Natural killer cell (primary cell): ENCODE data around the gene LMX1A. TPM values are rescaled to one million over a fixed set of nuclear protein-coding genes. Genes with fewer than 3 reads are reported as not detected.

ENCODE experiments used
- ATAC-seq, 3 donors: fragments of 150-1000 bp in 2 of 3; fragments of 200-7000 bp in 1 of 3; cut with Tn5 transposase; 1 replicate in 1 of 3; 2 replicates in 2 of 3; pipeline ENCODE4 v1.10.0; 2021; ENCODE audit warnings: mild to moderate bottlenecking in 2 of 3, moderate library complexity in 2 of 3
- DNase-seq, 2 donors: peaks; one replicate each; pipeline versions ENCODE4 v3.0.0 to v3.0.0-alpha.2; 2013 to 2021; ENCODE audit warnings: mixed read lengths in 1 of 2
- H3K27ac ChIP-seq: one replicate; pipeline ENCODE4 v1.5.1; 2013; ENCODE audit warnings: mild to moderate bottlenecking, low read length
- H3K27me3 ChIP-seq: one replicate; pipeline ENCODE4 v1.6.1; 2013; ENCODE audit warnings: low read length; ENCODE audit not compliant: control insufficient read depth, insufficient read depth
- H3K36me3 ChIP-seq: one replicate; pipeline ENCODE4 v1.6.1; 2013; ENCODE audit warnings: low read length; ENCODE audit not compliant: control insufficient read depth, insufficient read depth
- H3K4me1 ChIP-seq: one replicate; pipeline ENCODE4 v1.6.1; 2013; ENCODE audit warnings: low read length; ENCODE audit not compliant: control insufficient read depth, insufficient read depth
- H3K4me3 ChIP-seq: one replicate; pipeline ENCODE4 v1.5.1; 2013; ENCODE audit warnings: low read length
- H3K9me3 ChIP-seq: one replicate; pipeline ENCODE4 v1.6.1; 2013; ENCODE audit warnings: low read length; ENCODE audit not compliant: control insufficient read depth, insufficient read depth
- H3K27ac Mint-ChIP-seq, 2 donors: one replicate each; pipeline ENCODE4 v1.8.0; 2022; ENCODE audit warnings: mild to moderate bottlenecking in 2 of 2, mixed read lengths in 2 of 2, moderate library complexity in 1 of 2
- H3K27me3 Mint-ChIP-seq, 2 donors: one replicate each; pipeline ENCODE4 v1.8.0; 2022; ENCODE audit warnings: low read depth in 2 of 2, mixed read lengths in 2 of 2
- H3K36me3 Mint-ChIP-seq: one replicate; pipeline ENCODE4 v1.8.0; 2022; ENCODE audit warnings: mixed read lengths
- H3K4me1 Mint-ChIP-seq, 2 donors: one replicate each; pipeline ENCODE4 v1.8.0; 2022; ENCODE audit warnings: mixed read lengths in 2 of 2
- H3K4me3 Mint-ChIP-seq: one replicate; pipeline ENCODE4 v1.8.0; 2022; ENCODE audit warnings: mild to moderate bottlenecking, moderate library complexity, mixed read lengths
- H3K9me3 Mint-ChIP-seq, 2 donors: one replicate each; pipeline ENCODE4 v1.8.0; 2022; ENCODE audit warnings: mixed read lengths in 2 of 2
- WGBS: methylation state at CpG from one replicate; pipeline ENCODE4 v1.1.7; 2013; ENCODE audit warnings: missing lambda C conversion rate; ENCODE audit not compliant: insufficient coverage; 5-methylcytosine and 5-hydroxymethylcytosine counted together
- intact Hi-C: fragments of 100-400 bp; cut with micrococcal nuclease; formaldehyde crosslinking; loops from one replicate; pipeline ENCODE4 v1.14.2; 2022
- total RNA-seq, 4 donors: library from RNA; stranded (reverse); fragments of 120-200 nt in 1 of 4; gene quantifications; one replicate each; pipeline versions ENCODE4 v1.2.3 to v1.2.4, GENCODE V29; 2013 to 2022
- TF ChIP-seq, protein P1 (sequence below): fragments of 200-600 bp; IDR thresholded peaks from one replicate; pipeline ENCODE4 v1.8.0; 2022; ENCODE audit warnings: antibody characterized with exemption

Gene LMX1A
- total RNA-seq, 3 donors from 2014 or later (not counting 1 experiment from before 2014, with no cell fraction given), result not detected

DNA sequence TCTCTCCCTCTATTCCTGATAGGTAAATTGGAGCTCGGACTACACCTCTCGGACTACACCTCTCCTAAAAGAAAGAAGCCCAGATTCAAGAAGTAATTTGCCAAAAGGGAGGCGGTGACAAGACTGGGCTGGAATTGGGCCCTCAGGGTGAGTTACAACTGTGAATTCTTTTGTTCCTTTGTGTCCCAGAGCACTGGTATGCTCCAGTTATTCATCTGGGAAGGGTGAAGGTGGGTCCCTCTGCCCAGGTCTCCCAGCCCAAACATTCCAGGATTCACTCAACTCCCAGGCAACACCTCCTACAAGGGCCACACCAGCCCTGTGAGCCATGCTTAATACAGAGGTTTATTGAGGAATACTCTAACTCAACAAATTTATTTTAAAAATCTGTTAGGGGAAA lies 69.2 kb downstream of the LMX1A start:
- Histone ChIP-seq H3K36me3 (no peaks in the 10 kb centered on the region), H3K4me1 (no peaks in the 10 kb centered on the region), H3K9me3 (no peaks in the 10 kb centered on the region), H3K4me3 (no peak overlapping the region), H3K27ac (no peak overlapping the region), H3K27me3 (no peaks in the 10 kb centered on the region)
- Mint-ChIP-seq H3K9me3 (no peaks in the 10 kb centered on the region), H3K27me3 (peaks cover 8 to 25% of the 10 kb centered on the region in 2 donors), H3K36me3 (no peaks in the 10 kb centered on the region), H3K4me3 (no peak overlapping the region), H3K27ac (no peak overlapping the region), H3K4me1 (no peaks in the 10 kb centered on the region)
- WGBS, result 83% methylated on average over 3 of the region's 3 CpGs
- intact Hi-C loops, result no loop called here
- no peak for ATAC-seq
- DNase-seq, result no peak
- TF ChIP-seq, protein P1, sequence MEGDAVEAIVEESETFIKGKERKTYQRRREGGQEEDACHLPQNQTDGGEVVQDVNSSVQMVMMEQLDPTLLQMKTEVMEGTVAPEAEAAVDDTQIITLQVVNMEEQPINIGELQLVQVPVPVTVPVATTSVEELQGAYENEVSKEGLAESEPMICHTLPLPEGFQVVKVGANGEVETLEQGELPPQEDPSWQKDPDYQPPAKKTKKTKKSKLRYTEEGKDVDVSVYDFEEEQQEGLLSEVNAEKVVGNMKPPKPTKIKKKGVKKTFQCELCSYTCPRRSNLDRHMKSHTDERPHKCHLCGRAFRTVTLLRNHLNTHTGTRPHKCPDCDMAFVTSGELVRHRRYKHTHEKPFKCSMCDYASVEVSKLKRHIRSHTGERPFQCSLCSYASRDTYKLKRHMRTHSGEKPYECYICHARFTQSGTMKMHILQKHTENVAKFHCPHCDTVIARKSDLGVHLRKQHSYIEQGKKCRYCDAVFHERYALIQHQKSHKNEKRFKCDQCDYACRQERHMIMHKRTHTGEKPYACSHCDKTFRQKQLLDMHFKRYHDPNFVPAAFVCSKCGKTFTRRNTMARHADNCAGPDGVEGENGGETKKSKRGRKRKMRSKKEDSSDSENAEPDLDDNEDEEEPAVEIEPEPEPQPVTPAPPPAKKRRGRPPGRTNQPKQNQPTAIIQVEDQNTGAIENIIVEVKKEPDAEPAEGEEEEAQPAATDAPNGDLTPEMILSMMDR, result no peak

DNA sequence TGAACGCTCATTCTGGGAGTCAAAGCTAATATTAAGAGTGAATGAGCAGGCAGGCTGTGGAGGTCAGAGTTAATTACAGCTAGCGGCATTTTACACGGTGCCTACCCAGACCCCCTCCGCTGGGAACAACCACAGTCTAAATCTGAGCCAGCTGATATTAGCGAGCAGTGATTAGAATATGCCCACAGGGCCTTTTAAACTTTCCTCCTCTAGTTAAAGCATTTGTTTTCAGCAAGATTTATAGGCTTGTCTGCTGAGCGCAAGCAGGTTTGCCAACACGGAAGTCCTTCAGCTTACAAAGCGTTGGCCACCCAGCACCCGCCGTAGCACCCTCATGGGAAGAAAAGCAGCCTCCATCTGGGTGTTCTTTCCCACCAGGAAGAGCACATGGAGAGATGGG lies 72.1 kb downstream of the LMX1A start:
- Mint-ChIP-seq H3K36me3 (no peaks in the 10 kb centered on the region), H3K4me3 (no peak overlapping the region), H3K27ac (no peak overlapping the region), H3K27me3 (peaks cover 11 to 14% of the 10 kb centered on the region in 2 donors), H3K9me3 (no peaks in the 10 kb centered on the region), H3K4me1 (no peaks in the 10 kb centered on the region)
- Histone ChIP-seq H3K4me1 (no peaks in the 10 kb centered on the region), H3K4me3 (no peak overlapping the region), H3K27me3 (no peaks in the 10 kb centered on the region), H3K36me3 (no peaks in the 10 kb centered on the region), H3K27ac (no peak overlapping the region), H3K9me3 (no peaks in the 10 kb centered on the region)
- TF ChIP-seq, protein P1, result no peak
- intact Hi-C loops, result no loop called here
- no peak for DNase-seq
- 63% methylated on average over 10 of the region's 10 CpGs for WGBS
- ATAC-seq, result no peak

GRCh38 chr1:165281207-165281901 lies 75.2 kb downstream of the LMX1A start:
- no peak overlapping the region for H3K27ac Mint-ChIP-seq
- H3K27me3 ChIP-seq, result no peaks in the 10 kb centered on the region
- ATAC-seq, result no peak
- no peaks in the 10 kb centered on the region for H3K4me1 Mint-ChIP-seq
- H3K4me3 ChIP-seq, result no peak overlapping the region
- peaks cover 11 to 14% of the 10 kb centered on the region in 2 donors for H3K27me3 Mint-ChIP-seq
- H3K27ac ChIP-seq, result no peak overlapping the region
- TF ChIP-seq, protein P1, result no peak
- WGBS, result 50% methylated on average over 3 of the region's 3 CpGs
- no peaks in the 10 kb centered on the region for H3K36me3 ChIP-seq
- no peak overlapping the region for H3K4me3 Mint-ChIP-seq
- DNase-seq, result no peak
- intact Hi-C loops, result no loop called here
- H3K36me3 Mint-ChIP-seq, result no peaks in the 10 kb centered on the region
- H3K4me1 ChIP-seq, result no peaks in the 10 kb centered on the region
- H3K9me3 Mint-ChIP-seq, result no peaks in the 10 kb centered on the region
- H3K9me3 ChIP-seq, result no peaks in the 10 kb centered on the region

GRCh38 chr1:165279882-165280281 lies 76.6 kb downstream of the LMX1A start:
- TF ChIP-seq, protein P1, result no peak
- H3K27ac ChIP-seq, result no peak overlapping the region
- no peaks in the 10 kb centered on the region for H3K4me1 ChIP-seq
- ATAC-seq (no peak), DNase-seq (no peak)
- Mint-ChIP-seq H3K4me1 (no peaks in the 10 kb centered on the region), H3K27ac (no peak overlapping the region), H3K9me3 (no peaks in the 10 kb centered on the region), H3K27me3 (peaks cover 8 to 14% of the 10 kb centered on the region in 2 donors), H3K36me3 (no peaks in the 10 kb centered on the region), H3K4me3 (no peak overlapping the region)
- no peak overlapping the region for H3K4me3 ChIP-seq
- WGBS, result 57% methylated on average over 9 of the region's 9 CpGs
- intact Hi-C loops, result no loop called here
- H3K27me3 ChIP-seq, result no peaks in the 10 kb centered on the region
- no peaks in the 10 kb centered on the region for H3K9me3 ChIP-seq
- no peaks in the 10 kb centered on the region for H3K36me3 ChIP-seq
